ENCODE data around the gene FAM20C. TPM values are rescaled to one million over a fixed set of nuclear protein-coding genes. Genes with fewer than 3 reads are reported as not detected.

FAM20C gene
- total and polyA plus RNA-seq, 2 of the 8 experiments (the other 6 are each of a cell fraction or from before 2014, with no cell fraction given) = 9.5 to 34.8 TPM

- peak overlapping the region; percentile 33 for H3K4ac ChIP-seq (replicated peaks; ENCODE audit: insufficient read length, low read depth, low read length)
- no peak overlapping the region for H2AK5ac ChIP-seq (ENCODE audit: low read depth, low read length)
- peak overlapping the region; percentile 48 for H4K91ac ChIP-seq (replicated peaks; ENCODE audit: insufficient read length, low read length)
- ChIA-PET CTCF (ENCODE audit: partially characterized antibody) (interaction anchor here (0.8 to 3.2 kb wide), 9 partner anchors 9 to 146 kb away, joined by 3 to 14 read pairs (median 3); no protein-coding TSS in a partner anchor), POLR2A (ENCODE audit: partially characterized antibody) (interaction anchor here (1.1 to 1.6 kb wide), 2 partner anchors 36 to 51 kb away, joined by 3 to 4 read pairs; no protein-coding TSS in a partner anchor)
- H3K79me1 ChIP-seq (ENCODE audit: low read depth, low read length) = 0 out of 2 replicates have a peak, but pooled peaks cover 2% of the 10 kb centered on the region
- no peak overlapping the region for H2AFZ ChIP-seq (ENCODE audit: low read length)
- DNase-seq (ENCODE audit: low read depth in 1 of 2, low spot score in 2 of 2) = no peak
- H4K8ac ChIP-seq (ENCODE audit: extremely low read depth, insufficient read depth, low read length) = no peak overlapping the region
- H3K18ac ChIP-seq (ENCODE audit: extremely low read depth, low read length) = no peak overlapping the region
- H2BK20ac ChIP-seq (ENCODE audit: low read length) = no peak overlapping the region
- no peak overlapping the region for H3K23ac ChIP-seq (ENCODE audit: insufficient read length)
- FAIRE-seq = no peak
- peaks cover 0 to 32% (median 23%) of the 10 kb centered on the region in 4 experiments; a peak in 6 of 7 replicates for H3K4me1 ChIP-seq (replicated peaks in 1 of 4; ENCODE audit: control insufficient read depth in 3 of 4, insufficient read depth in 4 of 4, low read length in 3 of 4)
- no peak overlapping the region for H3K4me3 ChIP-seq (ENCODE audit: extremely low read depth in 1 of 4, insufficient read depth in 2 of 4, low read depth in 3 of 4, low read length in 4 of 4)
- 94% methylated on average over 23 of the region's 26 CpGs; no CpG with 5 or more reads in 1 of the 2 experiments for WGBS, 2 experiments (ENCODE audit: extremely low coverage in 1 of 2, insufficient coverage in 1 of 2, insufficient read length in 1 of 2, insufficient replicate concordance in 2 of 2, low coverage in 1 of 2, low lambda C conversion rate in 2 of 2, missing lambda C conversion rate in 1 of 2)
- H3K9me3 ChIP-seq (ENCODE audit: insufficient read depth in 2 of 2, low read depth in 1 of 2, low read length in 1 of 2) = no peaks in the 10 kb centered on the region
- no peak overlapping the region for H3K27ac ChIP-seq (ENCODE audit: low read depth, low read length)
- no peak overlapping the region for H4K5ac ChIP-seq (ENCODE audit: insufficient read length, low read depth, low read length)
- no peak overlapping the region for H3K56ac ChIP-seq (replicated peaks; ENCODE audit: insufficient read length, low read depth, low read length)
- no peaks in the 10 kb centered on the region for H3K79me2 ChIP-seq (ENCODE audit: control insufficient read depth in 1 of 2, insufficient read depth in 2 of 2, low read length in 2 of 2)
- no peak overlapping the region for H2BK5ac ChIP-seq (ENCODE audit: low read depth, low read length)
- H4K20me1 ChIP-seq (replicated peaks in 1 of 2; ENCODE audit: control insufficient read depth in 1 of 2, insufficient read depth in 2 of 2, low read length in 2 of 2) = peaks cover 0 to 6% of the 10 kb centered on the region in 2 experiments
- no peaks in the 10 kb centered on the region for H3K36me3 ChIP-seq (ENCODE audit: control insufficient read depth in 2 of 4, insufficient read depth in 4 of 4, low read length in 3 of 4)
- H2BK15ac ChIP-seq (ENCODE audit: low read length) = peak overlapping the region; percentile 81; the same call in 1 of the 2 replicates
- peak overlapping the region; percentile 87; the same call in 1 of the 2 replicates for H2BK12ac ChIP-seq (ENCODE audit: low read depth, low read length)
- H3K9ac ChIP-seq (replicated peaks in 1 of 4; ENCODE audit: extremely low read depth in 1 of 4, low read depth in 3 of 4, low read length in 3 of 4) = no peak overlapping the region
- no peak overlapping the region for H3K4me2 ChIP-seq (ENCODE audit: insufficient read depth in 1 of 2, low read depth in 2 of 2, low read length in 2 of 2)
- H3K14ac ChIP-seq (ENCODE audit: insufficient read length) = no peak overlapping the region
- no peak overlapping the region for H2BK120ac ChIP-seq (replicated peaks; ENCODE audit: low read depth, low read length)
- peaks cover 0 to 5% (median 1%) of the 10 kb centered on the region in 4 experiments; a peak in 3 of 7 replicates for H3K27me3 ChIP-seq (replicated peaks in 1 of 4; ENCODE audit: control insufficient read depth in 3 of 4, extremely low read depth in 1 of 4, insufficient read depth in 3 of 4, low read length in 3 of 4)
- peaks cover 1% of the 10 kb centered on the region for H3K23me2 ChIP-seq (ENCODE audit: low read depth, low read length)
- TF ChIP-seq USF2 (IDR thresholded peaks at IDR 0.05; ENCODE audit: low read length) (no peak), CTBP2 (IDR thresholded peaks at IDR 0.05; ENCODE audit: borderline replicate concordance, insufficient read depth, insufficient read length, low read length) (no peak), POU5F1 (IDR thresholded peaks at IDR 0.05; ENCODE audit: low read depth, low read length) (no peak), SP4 (IDR thresholded peaks at IDR 0.05; ENCODE audit: low read length) (no peak), SRF (IDR thresholded peaks at IDR 0.05; ENCODE audit: low read depth, low read length) (no peak), GABPA (IDR thresholded peaks at IDR 0.05; ENCODE audit: borderline replicate concordance, insufficient read depth, low read length) (no peak), RNF2 (IDR thresholded peaks at IDR 0.05; ENCODE audit: borderline replicate concordance, low read depth, low read length, missing control alignments, poor library complexity, severe bottlenecking) (no peak), ASH2L (IDR thresholded peaks at IDR 0.05; ENCODE audit: low read length) (no peak), NANOG (IDR thresholded peaks at IDR 0.05; ENCODE audit: insufficient read depth, low read depth, low read length, poor library complexity, severe bottlenecking) (no peak), SIX5 (IDR thresholded peaks at IDR 0.05; ENCODE audit: low read depth, low read length) (no peak), POLR2A (IDR thresholded peaks at IDR 0.05; ENCODE audit: control extremely low read depth in 1 of 2, low read depth in 2 of 2, low read length in 2 of 2) (no peak), SIRT6 (IDR thresholded peaks at IDR 0.05; ENCODE audit: low read length) (no peak)
These were observed 5.8 kb upstream of the FAM20C start for GRCh38 chr7:186516-187113.
